GM12878 (cell line): ENCODE results near the gene CNTNAP2. TPM values are rescaled to one million over a fixed set of nuclear protein-coding genes. Genes with fewer than 3 reads are reported as not detected.

Source experiments
- ATAC-seq: fragments of 200-7000 bp; cut with Tn5 transposase; 3 replicates; pipeline ENCODE4 v1.9.1; 2020; ENCODE audit warnings: mild to moderate bottlenecking, moderate library complexity
- BruUV-seq: library from RNA; stranded (reverse); fragments of 400-500 nt; replicated peaks from 2 replicates; lab custom pipeline; 2021; lab: Mats Ljungman, UMichigan
- CTCF ChIA-PET: fragments of 300-600 bp; sonication (Branson Sonifier 250); formaldehyde crosslinking; extraction: SDS; loops from one replicate; lab custom pipeline; 2021; ENCODE audit warnings: inconsistent platforms; lab: Yijun Ruan, JAX
- POLR2A ChIA-PET: fragments of 350-600 bp; formaldehyde crosslinking; extraction: SDS; loops from one replicate; lab custom pipeline; 2021; ENCODE audit warnings: inconsistent platforms; lab: Charles Lee
- RAD21 ChIA-PET: fragments of 300-600 bp; sonication (Branson Sonifier 250); formaldehyde crosslinking; loops from one replicate; lab custom pipeline; 2023; ENCODE audit warnings: antibody characterized with exemption; ENCODE audit not compliant: unreplicated experiment; lab: Charles Lee
- SMC1A ChIA-PET: fragments of 300-600 bp; sonication (Branson Sonifier 250); formaldehyde crosslinking; loops from one replicate; lab custom pipeline; 2023; ENCODE audit not compliant: unreplicated experiment, uncharacterized antibody; lab: Charles Lee
- DNase-seq: peaks from one replicate; pipeline ENCODE4 v3.0.0-alpha.2; 2011; ENCODE audit warnings: low read depth, low spot score
- FAIRE-seq: peaks from 3 replicates; lab custom pipeline; 2011; peaks lifted over from hg19 to GRCh38; lab: Jason Lieb, UNC
- H2AFZ ChIP-seq: 2 replicates; pipeline ENCODE4 v1.6.0; 2011; ENCODE audit warnings: low read depth, low read length, control low read depth; ENCODE audit not compliant: control insufficient read depth
- H3K27ac ChIP-seq: 2 replicates; pipeline ENCODE4 v1.5.1; 2011; ENCODE audit warnings: control low read depth; ENCODE audit not compliant: control insufficient read depth, insufficient read depth
- H3K27me3 ChIP-seq, 2 experiments: replicated peaks in 1 of 2; 2 replicates each; pipeline versions ENCODE4 v1.6.0 to v1.6.1; 2011; ENCODE audit warnings: low read length in 1 of 2; ENCODE audit not compliant: control insufficient read depth in 2 of 2, insufficient read depth in 2 of 2
- H3K36me3 ChIP-seq, 2 experiments: 2 replicates each; pipeline ENCODE4 v1.5.1; 2011; ENCODE audit warnings: low read length in 1 of 2; ENCODE audit not compliant: control insufficient read depth in 2 of 2, insufficient read depth in 2 of 2
- H3K4me1 ChIP-seq: 2 replicates; pipeline ENCODE4 v1.6.1; 2011; ENCODE audit warnings: mild to moderate bottlenecking, low read length, moderate library complexity, mixed read lengths; ENCODE audit not compliant: control insufficient read depth, insufficient read depth
- H3K4me2 ChIP-seq: 2 replicates; pipeline ENCODE4 v1.6.0; 2011; ENCODE audit warnings: control low read depth; ENCODE audit not compliant: control insufficient read depth, insufficient read depth
- H3K4me3 ChIP-seq: fragments of 200-600 bp; sonication (generic); 2 replicates; pipeline ENCODE4 v1.5.1; 2016
- H3K79me2 ChIP-seq: 2 replicates; pipeline ENCODE4 v1.6.0; 2011; ENCODE audit warnings: low read length; ENCODE audit not compliant: control insufficient read depth, insufficient read depth
- H3K9ac ChIP-seq: 2 replicates; pipeline ENCODE4 v1.8.0; 2011; ENCODE audit warnings: low read length, control low read depth, mixed read lengths; ENCODE audit not compliant: control insufficient read depth, insufficient read depth
- H3K9me3 ChIP-seq: replicated peaks from 3 replicates; pipeline ENCODE4 v1.5.1; 2011; ENCODE audit warnings: mild to moderate bottlenecking, low read length; ENCODE audit not compliant: control insufficient read depth, insufficient read depth
- H4K20me1 ChIP-seq: 2 replicates; pipeline ENCODE4 v1.6.0; 2011; ENCODE audit not compliant: control insufficient read depth, insufficient read depth
- ASH2L ChIP-seq: fragments of 300-600, 200-600 bp; sonication (generic); IDR thresholded peaks from 2 replicates; pipeline ENCODE4 v1.6.1; 2017; ENCODE audit warnings: low read depth, mild to moderate bottlenecking, borderline replicate concordance
- BRCA1 ChIP-seq: IDR thresholded peaks from 2 replicates; pipeline ENCODE4 v1.6.1; 2011; ENCODE audit warnings: low read depth, low read length, improper control_type of control experiment
- CREM ChIP-seq: IDR thresholded peaks from 2 replicates; pipeline ENCODE4 v1.6.1; 2014; ENCODE audit warnings: antibody characterized with exemption, low read depth
- CTCF ChIP-seq, 3 experiments: IDR thresholded peaks in 2 of 3; conservative IDR thresholded peaks in 1 of 3; 2 replicates each; pipeline ENCODE4 v1.5.1; 2011; ENCODE audit warnings: low read depth in 3 of 3, low read length in 3 of 3, mild to moderate bottlenecking in 3 of 3, control low read depth in 2 of 3, moderate library complexity in 2 of 3, inconsistent platforms in 1 of 3, mixed read lengths in 1 of 3; ENCODE audit not compliant: control insufficient read depth in 2 of 3, insufficient read depth in 1 of 3; ENCODE audit errors: extremely low read depth in 1 of 3
- EED ChIP-seq: sonication (generic); IDR thresholded peaks from 2 replicates; pipeline ENCODE4 v1.6.1; 2016; ENCODE audit warnings: antibody characterized with exemption, low read depth
- ESRRA ChIP-seq: IDR thresholded peaks from 2 replicates; pipeline ENCODE4 v1.6.1; 2012; ENCODE audit warnings: mild to moderate bottlenecking, low read length, improper control_type of control experiment
- HSF1 ChIP-seq: fragments of 150-350 bp; IDR thresholded peaks from 2 replicates; pipeline ENCODE4 v1.6.1; 2014; ENCODE audit warnings: mild to moderate bottlenecking, low read depth, low read length
- NFIC ChIP-seq: IDR thresholded peaks from 2 replicates; pipeline ENCODE4 v1.6.1; 2012; ENCODE audit warnings: low read depth, mild to moderate bottlenecking, inconsistent platforms, low read length, moderate library complexity
- NFYA ChIP-seq: IDR thresholded peaks from 2 replicates; pipeline ENCODE4 v1.6.1; 2011; ENCODE audit warnings: low read depth, mild to moderate bottlenecking, low read length, improper control_type of control experiment, borderline replicate concordance
- POLR2A ChIP-seq: IDR thresholded peaks from 2 replicates; pipeline ENCODE4 v1.6.1; 2011; ENCODE audit warnings: low read depth, mild to moderate bottlenecking, low read length
- RAD21 ChIP-seq: IDR thresholded peaks from 2 replicates; pipeline ENCODE4 v1.6.1; 2011; ENCODE audit warnings: mild to moderate bottlenecking, low read depth, low read length, moderate library complexity; ENCODE audit not compliant: insufficient read depth
- SMAD5 ChIP-seq: IDR thresholded peaks from 2 replicates; pipeline ENCODE4 v1.6.1; 2016; ENCODE audit warnings: antibody characterized with exemption, low read depth
- TCF7 ChIP-seq: IDR thresholded peaks from 2 replicates; pipeline ENCODE4 v1.6.1; 2014; ENCODE audit warnings: antibody characterized with exemption, borderline replicate concordance
- WGBS: methylation state at CpG from one replicate; pipeline ENCODE4 v1.1.6; 2016; ENCODE audit warnings: low lambda C conversion rate; ENCODE audit not compliant: insufficient replicate concordance, insufficient coverage; ENCODE audit errors: missing lambda C conversion rate; 5-methylcytosine and 5-hydroxymethylcytosine counted together
- in situ Hi-C: fragments of 300-500 bp; cut with MboI; formaldehyde crosslinking; loops from 9 replicates; pipeline ENCODE4 v1.14.3; 2018; ENCODE audit warnings: mixed read lengths
- intact Hi-C: fragments of 100-400 bp; cut with micrococcal nuclease; formaldehyde crosslinking; loops from one replicate; pipeline ENCODE4 v1.14.2; 2022; ENCODE audit not compliant: unreplicated experiment
- polyA plus RNA-seq, 11 experiments: library from polyadenylated mRNA; depleted of rRNA in 4 of 11; unstranded in 6 of 11; stranded (reverse) in 5 of 11; fragments of >200 nt; fragmentation: Nextera tagmentation in 4 of 11; fragmentation: Illumina TruSeq in 1 of 11; extraction: Ambion mirVana in 4 of 11; extraction: Trizol in 1 of 11; gene quantifications; 1 replicate in 1 of 11; 2 replicates in 10 of 11; pipeline versions ENCODE4 v1.2.1 to v1.2.3, GENCODE V29; 2011 to 2016; ENCODE audit warnings: inconsistent platforms in 2 of 11, missing spikeins in 2 of 11, low read depth in 1 of 11
- total RNA-seq, 4 experiments: library from RNA; depleted of rRNA in 3 of 4; stranded (reverse); fragments of >200 nt in 3 of 4; fragmentation: Illumina TruSeq in 1 of 4; extraction: Trizol in 1 of 4; gene quantifications; 2 replicates each; pipeline versions ENCODE4 v1.2.1 to v1.2.3, GENCODE V29; 2013 to 2021

Gene CNTNAP2
- total and polyA plus RNA-seq, 10 of the 15 experiments (the other 5 are each of a cell fraction or from before 2014, with no cell fraction given), result 0.03 to 0.08 (median 0.03) TPM; not detected in 7

- Histone ChIP-seq H3K4me3 (no peak overlapping the region), H3K27ac (no peak overlapping the region), H3K27me3 (no peaks in the 10 kb centered on the region; a peak in 1 of 4 replicates), H3K9ac (no peak overlapping the region), H3K36me3 (no peaks in the 10 kb centered on the region), H2AFZ (no peak overlapping the region), H3K9me3 (no peaks in the 10 kb centered on the region), H4K20me1 (no peaks in the 10 kb centered on the region), H3K79me2 (no peaks in the 10 kb centered on the region), H3K4me2 (no peak overlapping the region), H3K4me1 (no peaks in the 10 kb centered on the region)
- ATAC-seq, result no peak
- ChIA-PET CTCF (no interaction called here), RAD21 (no interaction called here), POLR2A (interaction anchor here (0.7 kb wide), 1 partner anchor 10 kb away, joined by 7 read pairs; no protein-coding TSS in a partner anchor), SMC1A (no interaction called here)
- in situ Hi-C loops, result no loop called here
- intact Hi-C loops, result no loop called here
- TF ChIP-seq POLR2A (no peak), BRCA1 (no peak), CTCF (IDR thresholded peaks at IDR 0.05 in 2 of 3, conservative IDR thresholded peaks at IDR 0.05 in 1 of 3; ENCODE audit: control insufficient read depth in 2 of 3, extremely low read depth in 1 of 3, insufficient read depth in 1 of 3, low read depth in 3 of 3, low read length in 3 of 3) (no peak), ESRRA (no peak), NFYA (no peak), CREM (no peak), EED (no peak), NFIC (no peak), ASH2L (no peak), HSF1 (no peak), SMAD5 (no peak), RAD21 (no peak), TCF7 (no peak)
- no peak for DNase-seq
- no peak for FAIRE-seq
- WGBS, result 21% methylated on average over 1 of the region's 1 CpG
- no TSS peak for BruUV-seq
Observed at GRCh38 chr7:147982307-147982706, 1865.7 kb downstream of the CNTNAP2 start.
